Keratinocyte (primary cell): ENCODE results near the gene AIMP1. TPM values are rescaled to one million over a fixed set of nuclear protein-coding genes. Genes with fewer than 3 reads are reported as not detected.

ENCODE experiments used
- DNase-seq: peaks from one replicate; pipeline ENCODE4 v3.0.0-alpha.2; 2011; ENCODE audit warnings: low read depth, missing footprints, low spot score
- FAIRE-seq: peaks from 2 replicates; lab custom pipeline; 2011; peaks lifted over from hg19 to GRCh38; lab: Jason Lieb, UNC
- H2AFZ ChIP-seq: 2 replicates; pipeline ENCODE4 v1.6.0; 2012; ENCODE audit warnings: low read length, control low read depth, inconsistent platforms; ENCODE audit not compliant: control insufficient read depth
- H3K27ac ChIP-seq: 2 replicates; pipeline ENCODE4 v1.5.1; 2011; ENCODE audit warnings: low read length; ENCODE audit not compliant: control insufficient read depth, insufficient read depth
- H3K27me3 ChIP-seq: 3 replicates; pipeline ENCODE4 v1.6.0; 2011; ENCODE audit warnings: low read length; ENCODE audit not compliant: control insufficient read depth, insufficient read depth; ENCODE audit errors: extremely low read depth
- H3K36me3 ChIP-seq, 2 experiments: 2 replicates in 1 of 2; 3 replicates in 1 of 2; pipeline ENCODE4 v1.5.1; 2011; ENCODE audit warnings: low read length in 2 of 2, mild to moderate bottlenecking in 1 of 2; ENCODE audit not compliant: control insufficient read depth in 2 of 2, insufficient read depth in 2 of 2; ENCODE audit errors: extremely low read depth in 1 of 2
- H3K4me1 ChIP-seq: 3 replicates; pipeline ENCODE4 v1.5.1; 2011; ENCODE audit warnings: low read length; ENCODE audit not compliant: control insufficient read depth, insufficient read depth; ENCODE audit errors: extremely low read depth
- H3K4me2 ChIP-seq: 3 replicates; pipeline ENCODE4 v1.6.0; 2011; ENCODE audit warnings: low read depth, low read length; ENCODE audit not compliant: control insufficient read depth, insufficient read depth; ENCODE audit errors: extremely low read depth
- H3K4me3 ChIP-seq, 3 experiments: fragments of 200-600 bp in 1 of 3; sonication (generic) in 1 of 3; 2 replicates in 2 of 3; 3 replicates in 1 of 3; pipeline ENCODE4 v1.5.1; 2011 to 2016; ENCODE audit warnings: low read length in 3 of 3, mild to moderate bottlenecking in 3 of 3, control low read depth in 2 of 3, inconsistent platforms in 1 of 3, low read depth in 1 of 3, mixed read lengths in 1 of 3, mixed run types in 1 of 3, moderate library complexity in 1 of 3; ENCODE audit not compliant: control insufficient read depth in 2 of 3, insufficient read depth in 2 of 3; ENCODE audit errors: extremely low read depth in 1 of 3
- H3K79me2 ChIP-seq: 2 replicates; pipeline ENCODE4 v1.6.0; 2012; ENCODE audit warnings: low read length; ENCODE audit not compliant: control insufficient read depth, insufficient read depth
- H3K9ac ChIP-seq: 3 replicates; pipeline ENCODE4 v1.6.0; 2011; ENCODE audit warnings: low read length; ENCODE audit not compliant: control insufficient read depth, insufficient read depth; ENCODE audit errors: extremely low read depth
- H3K9me1 ChIP-seq: 3 replicates; pipeline ENCODE4 v1.6.0; 2011; ENCODE audit warnings: low read length; ENCODE audit not compliant: control insufficient read depth, insufficient read depth; ENCODE audit errors: extremely low read depth
- H3K9me3 ChIP-seq: 2 replicates; pipeline ENCODE4 v1.5.1; 2012; ENCODE audit warnings: low read depth, low read length; ENCODE audit not compliant: control insufficient read depth
- H4K20me1 ChIP-seq: 3 replicates; pipeline ENCODE4 v1.6.0; 2011; ENCODE audit warnings: low read length; ENCODE audit not compliant: control insufficient read depth, insufficient read depth; ENCODE audit errors: extremely low read depth
- EZH2 ChIP-seq: IDR thresholded peaks from one replicate; pipeline ENCODE4 v1.6.1; 2012; ENCODE audit warnings: inconsistent platforms, mild to moderate bottlenecking, low read length, moderate library complexity
- dilution Hi-C: fragments of 300-500 bp; cut with MboI; formaldehyde crosslinking; loops from one replicate; pipeline ENCODE4 v1.7.0; 2020; ENCODE audit warnings: low sequenced_read_pairs; ENCODE audit not compliant: extremely low pct_ligation_motif_present
- polyA plus RNA-seq, 5 experiments: library from polyadenylated mRNA; depleted of rRNA in 3 of 5; stranded (reverse) in 3 of 5; stranded (forward) in 1 of 5; unstranded in 1 of 5; fragments of >200 nt; gene quantifications; 1 replicate in 1 of 5; 2 replicates in 3 of 5; 3 replicates in 1 of 5; pipeline versions ENCODE4 v1.2.1 to v1.2.3, GENCODE V29; 2011 to 2012; ENCODE audit warnings: missing spikeins in 2 of 5, low read depth in 1 of 5, low replicate concordance in 1 of 5
- TF ChIP-seq, protein P1 (sequence below), 3 experiments: IDR thresholded peaks in 1 of 3; conservative IDR thresholded peaks in 1 of 3; optimal IDR thresholded peaks in 1 of 3; 2 replicates in 2 of 3; 3 replicates in 1 of 3; pipeline versions ENCODE3 to v1.5.1; 2011; ENCODE audit warnings: low read length in 3 of 3, mild to moderate bottlenecking in 3 of 3, moderate library complexity in 2 of 3, control low read depth in 1 of 3, inconsistent platforms in 1 of 3; ENCODE audit not compliant: insufficient read depth in 2 of 3; ENCODE audit errors: extremely low read depth in 1 of 3

AIMP1 gene
- polyA plus RNA-seq, 1 donor (not counting 4 experiments of a cell fraction or from before 2014, with no cell fraction given): 52.9 TPM

DNA sequence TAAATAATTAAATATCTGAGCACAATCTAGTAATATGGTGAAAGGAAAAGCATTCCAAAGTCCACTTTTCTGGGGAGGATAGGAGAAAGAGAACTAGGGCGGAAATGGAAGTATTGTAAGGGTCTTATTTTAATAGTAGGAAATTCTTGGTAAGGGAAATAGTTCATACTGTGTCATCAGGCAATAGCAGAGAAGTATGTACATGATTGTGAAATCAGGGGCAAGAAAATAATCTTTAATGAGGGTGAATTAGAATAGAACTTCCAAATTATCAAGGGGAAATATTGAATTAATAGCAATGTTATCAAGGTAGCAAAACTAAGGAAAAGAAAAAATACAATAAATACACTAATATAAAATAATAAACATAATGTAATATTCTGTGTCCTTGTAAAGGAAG lies 37.4 kb downstream of the AIMP1 start:
- no peak overlapping the region for H3K9ac ChIP-seq
- DNase-seq: no peak
- dilution Hi-C loops: no loop called here
- H3K4me2 ChIP-seq: no peak overlapping the region
- no peaks in the 10 kb centered on the region for H3K9me1 ChIP-seq
- no peak overlapping the region for H3K4me3 ChIP-seq
- no peaks in the 10 kb centered on the region for H3K27me3 ChIP-seq
- H3K79me2 ChIP-seq: no peaks in the 10 kb centered on the region
- H3K9me3 ChIP-seq: no peaks in the 10 kb centered on the region
- FAIRE-seq: no peak
- no peaks in the 10 kb centered on the region for H4K20me1 ChIP-seq
- peaks cover 8% of the 10 kb centered on the region for H3K4me1 ChIP-seq
- no peak for TF ChIP-seq EZH2
- TF ChIP-seq, protein P1, sequence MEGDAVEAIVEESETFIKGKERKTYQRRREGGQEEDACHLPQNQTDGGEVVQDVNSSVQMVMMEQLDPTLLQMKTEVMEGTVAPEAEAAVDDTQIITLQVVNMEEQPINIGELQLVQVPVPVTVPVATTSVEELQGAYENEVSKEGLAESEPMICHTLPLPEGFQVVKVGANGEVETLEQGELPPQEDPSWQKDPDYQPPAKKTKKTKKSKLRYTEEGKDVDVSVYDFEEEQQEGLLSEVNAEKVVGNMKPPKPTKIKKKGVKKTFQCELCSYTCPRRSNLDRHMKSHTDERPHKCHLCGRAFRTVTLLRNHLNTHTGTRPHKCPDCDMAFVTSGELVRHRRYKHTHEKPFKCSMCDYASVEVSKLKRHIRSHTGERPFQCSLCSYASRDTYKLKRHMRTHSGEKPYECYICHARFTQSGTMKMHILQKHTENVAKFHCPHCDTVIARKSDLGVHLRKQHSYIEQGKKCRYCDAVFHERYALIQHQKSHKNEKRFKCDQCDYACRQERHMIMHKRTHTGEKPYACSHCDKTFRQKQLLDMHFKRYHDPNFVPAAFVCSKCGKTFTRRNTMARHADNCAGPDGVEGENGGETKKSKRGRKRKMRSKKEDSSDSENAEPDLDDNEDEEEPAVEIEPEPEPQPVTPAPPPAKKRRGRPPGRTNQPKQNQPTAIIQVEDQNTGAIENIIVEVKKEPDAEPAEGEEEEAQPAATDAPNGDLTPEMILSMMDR (optimal IDR thresholded peaks at IDR 0.05 in 1 of 3, IDR thresholded peaks at IDR 0.05 in 1 of 3, conservative IDR thresholded peaks at IDR 0.05 in 1 of 3; ENCODE audit: extremely low read depth in 1 of 3, insufficient read depth in 2 of 3, low read length in 3 of 3): no peak
- no peak overlapping the region for H2AFZ ChIP-seq
- H3K36me3 ChIP-seq: no peaks in the 10 kb centered on the region
- no peak overlapping the region for H3K27ac ChIP-seq

DNA sequence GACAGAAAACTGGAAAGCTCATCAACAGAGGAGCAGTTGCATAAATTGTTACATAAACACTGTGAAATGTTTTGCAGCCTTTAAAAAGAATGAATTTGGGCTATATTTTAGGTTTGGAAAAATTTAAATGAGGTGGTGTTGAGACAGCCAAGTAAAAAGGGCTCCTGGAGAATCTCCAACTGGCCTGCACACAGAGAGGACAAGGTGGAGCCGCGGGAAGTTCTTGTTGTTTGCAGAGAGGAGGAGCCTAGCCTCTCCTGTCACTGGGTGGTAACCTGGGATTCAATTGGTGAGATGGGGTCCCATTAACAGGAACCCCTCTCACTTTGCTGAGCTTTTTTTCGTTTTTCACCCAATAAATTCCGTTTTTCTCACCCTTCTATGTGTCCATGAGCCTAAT lies 38.8 kb downstream of the AIMP1 start:
- no peak overlapping the region for H3K4me3 ChIP-seq
- DNase-seq (no peak), FAIRE-seq (no peak)
- H3K4me1 ChIP-seq: peaks cover 12% of the 10 kb centered on the region
- dilution Hi-C loops: no loop called here
- no peak for TF ChIP-seq EZH2
- TF ChIP-seq, protein P1 (optimal IDR thresholded peaks at IDR 0.05 in 1 of 3, IDR thresholded peaks at IDR 0.05 in 1 of 3, conservative IDR thresholded peaks at IDR 0.05 in 1 of 3; ENCODE audit: extremely low read depth in 1 of 3, insufficient read depth in 2 of 3, low read length in 3 of 3): no peak
- H3K9ac ChIP-seq: no peak overlapping the region
- H3K27me3 ChIP-seq: no peaks in the 10 kb centered on the region
- peak overlapping the region; percentile 41 for H2AFZ ChIP-seq
- H3K79me2 ChIP-seq: no peaks in the 10 kb centered on the region
- H3K9me1 ChIP-seq: no peaks in the 10 kb centered on the region
- H3K4me2 ChIP-seq: peak overlapping the region; percentile 46
- no peaks in the 10 kb centered on the region for H4K20me1 ChIP-seq
- H3K9me3 ChIP-seq: no peaks in the 10 kb centered on the region
- H3K36me3 ChIP-seq: no peaks in the 10 kb centered on the region
- H3K27ac ChIP-seq: no peak overlapping the region
